ENCODE data around the gene S1PR3. TPM values are rescaled to one million over a fixed set of nuclear protein-coding genes. Genes with fewer than 3 reads are reported as not detected.

The S1PR3 gene
- total and polyA plus RNA-seq, 5 donors from 2014 or later = 0.08 TPM; not detected in 4

GRCh38 chr9:88950341-88951154 lies 40.7 kb upstream of the S1PR3 start:
- DNase-seq (no peak), ATAC-seq (ENCODE audit: low read depth in 2 of 2) (no peak)
- H3K9me3 Mint-ChIP-seq = peaks cover 0 to 1% (median 0%) of the 10 kb centered on the region in 7 donors
- no peak overlapping the region for H3K4me3 Mint-ChIP-seq
- Histone ChIP-seq H3K27ac (ENCODE audit: insufficient read depth, low read length, poor library complexity, severe bottlenecking) (no peak overlapping the region), H3K4me3 (ENCODE audit: low read depth, low read length) (no peak overlapping the region), H3K27me3 (ENCODE audit: control insufficient read depth, insufficient read depth, low read length) (no peaks in the 10 kb centered on the region), H3K4me1 (ENCODE audit: control insufficient read depth, insufficient read depth, low read length, poor library complexity, severe bottlenecking) (no peaks in the 10 kb centered on the region), H3K9me3 (ENCODE audit: control insufficient read depth in 2 of 2, low read length in 2 of 2) (no peaks in the 10 kb centered on the region), H3K36me3 (ENCODE audit: control insufficient read depth, insufficient read depth, low read length) (no peaks in the 10 kb centered on the region)
- H3K27me3 Mint-ChIP-seq = peaks cover 16% of the 10 kb centered on the region
- no peak overlapping the region for H3K27ac Mint-ChIP-seq
- no peaks in the 10 kb centered on the region for H3K36me3 Mint-ChIP-seq
- peaks cover 0 to 12% (median under 1%) of the 10 kb centered on the region in 4 donors for H3K4me1 Mint-ChIP-seq

DNA sequence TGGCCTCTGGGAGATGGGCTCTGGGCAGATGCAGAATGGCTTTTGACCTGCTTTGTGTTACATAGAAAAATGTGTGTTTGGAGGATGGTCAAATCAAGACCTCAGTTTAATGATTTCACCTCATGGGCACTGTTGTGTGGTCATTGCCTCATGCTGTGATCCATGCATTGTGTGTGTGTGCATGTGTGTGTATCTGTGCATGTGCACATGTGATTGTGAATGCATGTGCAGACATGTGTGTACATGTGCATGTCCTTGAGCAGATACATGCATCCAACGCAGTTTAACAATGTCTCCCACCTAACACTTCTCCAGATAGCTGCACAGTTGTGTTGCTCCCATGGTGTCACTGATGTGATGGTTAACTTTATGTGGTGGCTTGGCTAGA lies 40.1 kb upstream of the S1PR3 start:
- H3K9me3 Mint-ChIP-seq = peaks cover 0 to 1% (median 0%) of the 10 kb centered on the region in 7 donors
- Histone ChIP-seq H3K27ac (ENCODE audit: insufficient read depth, low read length, poor library complexity, severe bottlenecking) (no peak overlapping the region), H3K4me3 (ENCODE audit: low read depth, low read length) (no peak overlapping the region), H3K27me3 (ENCODE audit: control insufficient read depth, insufficient read depth, low read length) (no peaks in the 10 kb centered on the region), H3K9me3 (ENCODE audit: control insufficient read depth in 2 of 2, low read length in 2 of 2) (no peaks in the 10 kb centered on the region), H3K4me1 (ENCODE audit: control insufficient read depth, insufficient read depth, low read length, poor library complexity, severe bottlenecking) (no peaks in the 10 kb centered on the region), H3K36me3 (ENCODE audit: control insufficient read depth, insufficient read depth, low read length) (no peaks in the 10 kb centered on the region)
- ATAC-seq (ENCODE audit: low read depth in 2 of 2) (no peak), DNase-seq (no peak)
- no peaks in the 10 kb centered on the region for H3K36me3 Mint-ChIP-seq
- peaks cover 20% of the 10 kb centered on the region for H3K27me3 Mint-ChIP-seq
- H3K4me1 Mint-ChIP-seq = peaks cover 0 to 7% (median under 1%) of the 10 kb centered on the region in 4 donors
- H3K4me3 Mint-ChIP-seq = no peak overlapping the region
- H3K27ac Mint-ChIP-seq = no peak overlapping the region

DNA sequence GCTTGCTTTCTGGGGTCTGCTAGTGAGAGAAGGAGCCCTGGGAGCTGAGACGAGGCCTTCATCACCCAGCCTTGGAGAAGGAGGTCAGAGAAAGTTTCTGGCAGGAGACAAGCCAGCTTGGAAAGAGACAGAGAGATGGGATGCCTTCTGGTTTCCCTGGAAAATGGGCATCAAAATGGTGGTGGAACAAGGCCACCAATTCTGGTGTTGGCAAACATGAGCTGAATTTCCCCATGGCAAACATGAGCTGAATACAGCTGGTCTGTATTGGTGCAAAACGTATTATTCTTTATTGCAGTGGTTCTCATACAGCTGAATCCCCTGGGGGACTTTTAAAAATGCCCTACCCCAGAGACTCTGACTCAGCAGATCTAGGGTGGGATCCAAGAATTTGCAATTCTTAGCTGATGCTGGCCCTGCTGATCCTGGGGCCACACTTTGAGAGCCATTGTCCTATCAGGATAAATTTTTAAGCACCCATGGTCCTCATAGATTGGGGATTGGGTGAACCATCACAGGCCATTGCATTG lies 39.1 kb upstream of the S1PR3 start:
- no peak overlapping the region for H3K27ac ChIP-seq (ENCODE audit: insufficient read depth, low read length, poor library complexity, severe bottlenecking)
- peaks cover 0 to 1% (median 0%) of the 10 kb centered on the region in 7 donors for H3K9me3 Mint-ChIP-seq
- no peaks in the 10 kb centered on the region for H3K4me1 ChIP-seq (ENCODE audit: control insufficient read depth, insufficient read depth, low read length, poor library complexity, severe bottlenecking)
- H3K27me3 Mint-ChIP-seq = peaks cover 25% of the 10 kb centered on the region
- H3K36me3 ChIP-seq (ENCODE audit: control insufficient read depth, insufficient read depth, low read length) = no peaks in the 10 kb centered on the region
- H3K4me1 Mint-ChIP-seq = peaks cover 0 to 7% (median under 1%) of the 10 kb centered on the region in 4 donors
- H3K27me3 ChIP-seq (ENCODE audit: control insufficient read depth, insufficient read depth, low read length) = peaks cover 2% of the 10 kb centered on the region
- H3K9me3 ChIP-seq (ENCODE audit: control insufficient read depth in 2 of 2, low read length in 2 of 2) = no peaks in the 10 kb centered on the region
- no peak overlapping the region for H3K27ac Mint-ChIP-seq
- H3K36me3 Mint-ChIP-seq = no peaks in the 10 kb centered on the region
- DNase-seq = no peak
- no peak overlapping the region for H3K4me3 Mint-ChIP-seq
- ATAC-seq (ENCODE audit: low read depth in 2 of 2) = no peak
- H3K4me3 ChIP-seq (ENCODE audit: low read depth, low read length) = no peak overlapping the region

GRCh38 chr9:88952976-88953375 lies 38.3 kb upstream of the S1PR3 start:
- H3K36me3 Mint-ChIP-seq = no peaks in the 10 kb centered on the region
- no peak for DNase-seq
- H3K27me3 Mint-ChIP-seq = peaks cover 21% of the 10 kb centered on the region
- Histone ChIP-seq H3K36me3 (ENCODE audit: control insufficient read depth, insufficient read depth, low read length) (no peaks in the 10 kb centered on the region), H3K27ac (ENCODE audit: insufficient read depth, low read length, poor library complexity, severe bottlenecking) (no peak overlapping the region), H3K4me3 (ENCODE audit: low read depth, low read length) (no peak overlapping the region), H3K9me3 (ENCODE audit: control insufficient read depth in 2 of 2, low read length in 2 of 2) (no peaks in the 10 kb centered on the region), H3K27me3 (ENCODE audit: control insufficient read depth, insufficient read depth, low read length) (peaks cover 2% of the 10 kb centered on the region), H3K4me1 (ENCODE audit: control insufficient read depth, insufficient read depth, low read length, poor library complexity, severe bottlenecking) (no peaks in the 10 kb centered on the region)
- H3K4me1 Mint-ChIP-seq = peaks cover 0 to 7% (median under 1%) of the 10 kb centered on the region in 4 donors
- ATAC-seq (ENCODE audit: low read depth in 2 of 2) = no peak
- no peak overlapping the region for H3K4me3 Mint-ChIP-seq
- H3K9me3 Mint-ChIP-seq = peaks cover 0 to 1% (median 0%) of the 10 kb centered on the region in 7 donors
- no peak overlapping the region for H3K27ac Mint-ChIP-seq

GRCh38 chr9:88953381-88954029 lies 37.8 kb upstream of the S1PR3 start:
- peaks cover 26% of the 10 kb centered on the region for H3K27me3 Mint-ChIP-seq
- no peak for ATAC-seq (ENCODE audit: low read depth in 2 of 2)
- DNase-seq = no peak
- peaks cover 0 to 2% (median 0%) of the 10 kb centered on the region in 7 donors for H3K9me3 Mint-ChIP-seq
- H3K27ac Mint-ChIP-seq = no peak overlapping the region
- H3K9me3 ChIP-seq (ENCODE audit: control insufficient read depth in 2 of 2, low read length in 2 of 2) = no peaks in the 10 kb centered on the region
- peaks cover 0 to 7% (median under 1%) of the 10 kb centered on the region in 4 donors for H3K4me1 Mint-ChIP-seq
- H3K4me3 Mint-ChIP-seq = no peak overlapping the region
- H3K4me1 ChIP-seq (ENCODE audit: control insufficient read depth, insufficient read depth, low read length, poor library complexity, severe bottlenecking) = no peaks in the 10 kb centered on the region
- no peak overlapping the region for H3K4me3 ChIP-seq (ENCODE audit: low read depth, low read length)
- H3K36me3 Mint-ChIP-seq = no peaks in the 10 kb centered on the region
- no peaks in the 10 kb centered on the region for H3K36me3 ChIP-seq (ENCODE audit: control insufficient read depth, insufficient read depth, low read length)
- peaks cover 2% of the 10 kb centered on the region for H3K27me3 ChIP-seq (ENCODE audit: control insufficient read depth, insufficient read depth, low read length)
- H3K27ac ChIP-seq (ENCODE audit: insufficient read depth, low read length, poor library complexity, severe bottlenecking) = no peak overlapping the region

GRCh38 chr9:88954066-88954465 lies 37.2 kb upstream of the S1PR3 start:
- Mint-ChIP-seq H3K9me3 (peaks cover 0 to 3% (median 0%) of the 10 kb centered on the region in 7 donors), H3K4me1 (peaks cover 0 to 7% (median under 1%) of the 10 kb centered on the region in 4 donors), H3K4me3 (no peak overlapping the region), H3K27me3 (peaks cover 27% of the 10 kb centered on the region), H3K27ac (no peak overlapping the region), H3K36me3 (no peaks in the 10 kb centered on the region)
- Histone ChIP-seq H3K4me3 (ENCODE audit: low read depth, low read length) (no peak overlapping the region), H3K36me3 (ENCODE audit: control insufficient read depth, insufficient read depth, low read length) (no peaks in the 10 kb centered on the region), H3K4me1 (ENCODE audit: control insufficient read depth, insufficient read depth, low read length, poor library complexity, severe bottlenecking) (no peaks in the 10 kb centered on the region), H3K27ac (ENCODE audit: insufficient read depth, low read length, poor library complexity, severe bottlenecking) (no peak overlapping the region), H3K27me3 (ENCODE audit: control insufficient read depth, insufficient read depth, low read length) (peaks cover 2% of the 10 kb centered on the region), H3K9me3 (ENCODE audit: control insufficient read depth in 2 of 2, low read length in 2 of 2) (no peaks in the 10 kb centered on the region)
- no peak for ATAC-seq (ENCODE audit: low read depth in 2 of 2)
- no peak for DNase-seq

DNA sequence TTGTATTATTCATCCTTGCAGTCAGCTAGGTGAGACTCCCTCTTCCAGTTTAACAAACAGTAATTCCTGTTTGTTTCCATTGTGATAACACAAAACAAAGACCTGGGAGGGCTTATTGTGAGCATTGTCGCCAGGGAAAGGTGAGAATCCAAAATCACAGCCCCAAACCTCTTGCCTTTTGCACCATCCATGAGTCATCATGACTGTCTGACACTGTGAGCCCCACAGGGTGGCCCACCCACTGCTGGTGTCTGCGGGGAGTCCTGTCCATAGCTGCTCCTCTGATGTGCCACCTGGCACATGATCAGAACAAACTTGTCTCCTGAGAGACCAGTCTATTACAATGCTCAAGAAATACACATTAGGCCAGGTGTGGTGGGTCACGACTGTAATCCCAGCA lies 33.7 kb upstream of the S1PR3 start:
- DNase-seq (no peak), ATAC-seq (ENCODE audit: low read depth in 2 of 2) (no peak)
- H3K9me3 ChIP-seq (ENCODE audit: control insufficient read depth in 2 of 2, low read length in 2 of 2) = no peaks in the 10 kb centered on the region
- no peaks in the 10 kb centered on the region for H3K36me3 ChIP-seq (ENCODE audit: control insufficient read depth, insufficient read depth, low read length)
- Mint-ChIP-seq H3K27ac (no peak overlapping the region), H3K4me3 (no peak overlapping the region), H3K36me3 (no peaks in the 10 kb centered on the region), H3K4me1 (no peaks in the 10 kb centered on the region), H3K27me3 (peaks cover 27% of the 10 kb centered on the region), H3K9me3 (peaks cover 0 to 3% (median 0%) of the 10 kb centered on the region in 7 donors)
- no peaks in the 10 kb centered on the region for H3K4me1 ChIP-seq (ENCODE audit: control insufficient read depth, insufficient read depth, low read length, poor library complexity, severe bottlenecking)
- no peak overlapping the region for H3K27ac ChIP-seq (ENCODE audit: insufficient read depth, low read length, poor library complexity, severe bottlenecking)
- H3K27me3 ChIP-seq (ENCODE audit: control insufficient read depth, insufficient read depth, low read length) = peaks cover 2% of the 10 kb centered on the region
- no peak overlapping the region for H3K4me3 ChIP-seq (ENCODE audit: low read depth, low read length)
